ENCODE data around the gene CHRM2.

DNA sequence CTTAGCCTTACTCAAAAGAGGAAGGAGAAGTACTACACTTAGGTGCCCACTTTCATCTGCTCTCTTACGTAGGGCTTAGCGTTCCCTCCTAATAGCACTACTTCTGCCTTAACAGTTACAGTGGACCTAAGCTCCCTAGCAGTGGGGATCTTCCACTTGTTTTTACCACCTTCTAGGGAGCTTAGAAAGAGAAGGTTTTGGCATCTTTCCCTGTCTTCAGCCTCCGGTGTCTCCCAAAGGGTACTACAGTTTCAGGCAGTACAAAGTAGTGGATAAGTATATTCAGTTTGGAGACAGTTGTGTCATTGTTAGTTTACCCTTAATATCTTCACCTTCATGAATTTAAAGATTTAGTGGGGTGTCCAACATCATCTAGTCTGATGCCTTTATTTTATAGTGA, 14.6 kb downstream of the CHRM2 start:
- no peak for TF ChIP-seq JUNB (IDR thresholded peaks at IDR 0.05; ENCODE audit: unreplicated experiment)
- no peak for TF ChIP-seq CREB1 (CRISPR knock-in tag; IDR thresholded peaks at IDR 0.05; ENCODE audit: low read depth)
- no peak for TF ChIP-seq EZH2phosphoT487 (IDR thresholded peaks at IDR 0.05; ENCODE audit: unreplicated experiment)
- TF ChIP-seq, protein P1, sequence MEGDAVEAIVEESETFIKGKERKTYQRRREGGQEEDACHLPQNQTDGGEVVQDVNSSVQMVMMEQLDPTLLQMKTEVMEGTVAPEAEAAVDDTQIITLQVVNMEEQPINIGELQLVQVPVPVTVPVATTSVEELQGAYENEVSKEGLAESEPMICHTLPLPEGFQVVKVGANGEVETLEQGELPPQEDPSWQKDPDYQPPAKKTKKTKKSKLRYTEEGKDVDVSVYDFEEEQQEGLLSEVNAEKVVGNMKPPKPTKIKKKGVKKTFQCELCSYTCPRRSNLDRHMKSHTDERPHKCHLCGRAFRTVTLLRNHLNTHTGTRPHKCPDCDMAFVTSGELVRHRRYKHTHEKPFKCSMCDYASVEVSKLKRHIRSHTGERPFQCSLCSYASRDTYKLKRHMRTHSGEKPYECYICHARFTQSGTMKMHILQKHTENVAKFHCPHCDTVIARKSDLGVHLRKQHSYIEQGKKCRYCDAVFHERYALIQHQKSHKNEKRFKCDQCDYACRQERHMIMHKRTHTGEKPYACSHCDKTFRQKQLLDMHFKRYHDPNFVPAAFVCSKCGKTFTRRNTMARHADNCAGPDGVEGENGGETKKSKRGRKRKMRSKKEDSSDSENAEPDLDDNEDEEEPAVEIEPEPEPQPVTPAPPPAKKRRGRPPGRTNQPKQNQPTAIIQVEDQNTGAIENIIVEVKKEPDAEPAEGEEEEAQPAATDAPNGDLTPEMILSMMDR (conservative IDR thresholded peaks at IDR 0.05; ENCODE audit: low read depth in 2 of 2), result no peak; a peak in 1 of 4 replicates
- TF ChIP-seq EZH2 (IDR thresholded peaks at IDR 0.05; ENCODE audit: low read depth, unreplicated experiment), result no peak
- TF ChIP-seq POLR2AphosphoS5 (IDR thresholded peaks at IDR 0.05; ENCODE audit: low read depth), result no peak
- TF ChIP-seq, protein P2, sequence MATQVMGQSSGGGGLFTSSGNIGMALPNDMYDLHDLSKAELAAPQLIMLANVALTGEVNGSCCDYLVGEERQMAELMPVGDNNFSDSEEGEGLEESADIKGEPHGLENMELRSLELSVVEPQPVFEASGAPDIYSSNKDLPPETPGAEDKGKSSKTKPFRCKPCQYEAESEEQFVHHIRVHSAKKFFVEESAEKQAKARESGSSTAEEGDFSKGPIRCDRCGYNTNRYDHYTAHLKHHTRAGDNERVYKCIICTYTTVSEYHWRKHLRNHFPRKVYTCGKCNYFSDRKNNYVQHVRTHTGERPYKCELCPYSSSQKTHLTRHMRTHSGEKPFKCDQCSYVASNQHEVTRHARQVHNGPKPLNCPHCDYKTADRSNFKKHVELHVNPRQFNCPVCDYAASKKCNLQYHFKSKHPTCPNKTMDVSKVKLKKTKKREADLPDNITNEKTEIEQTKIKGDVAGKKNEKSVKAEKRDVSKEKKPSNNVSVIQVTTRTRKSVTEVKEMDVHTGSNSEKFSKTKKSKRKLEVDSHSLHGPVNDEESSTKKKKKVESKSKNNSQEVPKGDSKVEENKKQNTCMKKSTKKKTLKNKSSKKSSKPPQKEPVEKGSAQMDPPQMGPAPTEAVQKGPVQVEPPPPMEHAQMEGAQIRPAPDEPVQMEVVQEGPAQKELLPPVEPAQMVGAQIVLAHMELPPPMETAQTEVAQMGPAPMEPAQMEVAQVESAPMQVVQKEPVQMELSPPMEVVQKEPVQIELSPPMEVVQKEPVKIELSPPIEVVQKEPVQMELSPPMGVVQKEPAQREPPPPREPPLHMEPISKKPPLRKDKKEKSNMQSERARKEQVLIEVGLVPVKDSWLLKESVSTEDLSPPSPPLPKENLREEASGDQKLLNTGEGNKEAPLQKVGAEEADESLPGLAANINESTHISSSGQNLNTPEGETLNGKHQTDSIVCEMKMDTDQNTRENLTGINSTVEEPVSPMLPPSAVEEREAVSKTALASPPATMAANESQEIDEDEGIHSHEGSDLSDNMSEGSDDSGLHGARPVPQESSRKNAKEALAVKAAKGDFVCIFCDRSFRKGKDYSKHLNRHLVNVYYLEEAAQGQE (IDR thresholded peaks at IDR 0.05; ENCODE audit: unreplicated experiment), result no peak
